A549 (cell line): ENCODE measurements around the gene CHRNB2. TPM values are rescaled to one million over a fixed set of nuclear protein-coding genes. Genes with fewer than 3 reads are reported as not detected.

ENCODE experiments used
- ATAC-seq, 2 experiments: fragments of 200-7000 bp in 1 of 2; fragments of >200 bp in 1 of 2; cut with Nextera tagmentation in 1 of 2; cut with Tn5 transposase in 1 of 2; 3 replicates each; pipeline versions ENCODE4 v1.8.0 to v1.9.1; 2018 to 2020; ENCODE audit warnings: mild to moderate bottlenecking in 1 of 2, moderate library complexity in 1 of 2
- CTCF ChIA-PET: fragments of 300-600 bp; sonication (Branson Sonifier 250); formaldehyde crosslinking; extraction: SDS; loops from one replicate; lab custom pipeline; 2021; ENCODE audit warnings: antibody characterized with exemption, inconsistent platforms; lab: Yijun Ruan, JAX
- POLR2A ChIA-PET: fragments of 350-600 bp; formaldehyde crosslinking; extraction: SDS; loops from one replicate; lab custom pipeline; 2021; ENCODE audit warnings: antibody characterized with exemption, inconsistent platforms; lab: Yijun Ruan, JAX
- DNase-seq, 2 experiments: peaks; one replicate each; pipeline versions ENCODE4 v3.0.0 to v3.0.0-alpha.2; 2011 to 2016; ENCODE audit warnings: low read depth in 1 of 2, low spot score in 1 of 2
- FAIRE-seq: peaks from 2 replicates; lab custom pipeline; 2011; peaks lifted over from hg19 to GRCh38; lab: Jason Lieb, UNC
- H3K27ac ChIP-seq, 2 experiments: fragments of >200 bp; sonication (Bioruptor Twin); formaldehyde crosslinking; 3 replicates each; pipeline ENCODE4 v1.5.1; 2016 to 2017
- H3K4me1 ChIP-seq: fragments of >200 bp; sonication (Bioruptor Twin); formaldehyde crosslinking; 3 replicates; pipeline ENCODE4 v1.6.1; 2016
- H3K4me2 ChIP-seq: fragments of >200 bp; sonication (Bioruptor Twin); formaldehyde crosslinking; 3 replicates; pipeline ENCODE4 v1.6.1; 2016
- H3K4me3 ChIP-seq: fragments of >200 bp; sonication (Bioruptor Twin); formaldehyde crosslinking; 3 replicates; pipeline ENCODE4 v1.5.1; 2016
- H3K9me3 ChIP-seq: fragments of >200 bp; sonication (Bioruptor Twin); formaldehyde crosslinking; 3 replicates; pipeline ENCODE4 v1.6.1; 2016
- ATOH8 ChIP-seq: fragments of 250-450 bp; sonication (Bioruptor Pico); IDR thresholded peaks from 2 replicates; pipeline ENCODE4 v1.5.0; 2020; ENCODE audit warnings: low read depth, mild to moderate bottlenecking, moderate library complexity
- BCL3 ChIP-seq: fragments of >200 bp; sonication (Bioruptor Twin); formaldehyde crosslinking; IDR thresholded peaks from 3 replicates; pipeline ENCODE4 v1.6.1; 2016
- BHLHE40 ChIP-seq: IDR thresholded peaks from 2 replicates; pipeline ENCODE4 v1.6.1; 2012; ENCODE audit warnings: low read depth, low read length, inconsistent platforms
- CHD2 ChIP-seq: fragments of 150-350 bp; IDR thresholded peaks from 2 replicates; pipeline ENCODE4 v1.6.1; 2014; ENCODE audit warnings: low read length; ENCODE audit not compliant: partially characterized antibody
- E2F6 ChIP-seq: IDR thresholded peaks from 2 replicates; pipeline ENCODE4 v1.6.1; 2012; ENCODE audit warnings: low read depth, borderline replicate concordance
- EHF ChIP-seq: fragments of 250-450 bp; sonication (Bioruptor Pico); IDR thresholded peaks from 2 replicates; pipeline ENCODE4 v1.5.0; 2020; ENCODE audit warnings: mild to moderate bottlenecking
- EHMT2 ChIP-seq: fragments of 200-600 bp; sonication (generic); IDR thresholded peaks from 2 replicates; pipeline ENCODE4 v1.6.1; 2016; ENCODE audit warnings: antibody characterized with exemption, low read depth, mild to moderate bottlenecking, moderate library complexity
- ELK1 ChIP-seq: fragments of 150-350 bp; IDR thresholded peaks from 2 replicates; pipeline ENCODE4 v1.6.1; 2014; ENCODE audit warnings: low read depth, mild to moderate bottlenecking, low read length
- HES2 ChIP-seq: fragments of >200 bp; sonication (Bioruptor Twin); formaldehyde crosslinking; IDR thresholded peaks from 2 replicates; pipeline ENCODE4 v1.6.1; 2016
- HEYL ChIP-seq: fragments of 250-450 bp; sonication (Bioruptor Pico); IDR thresholded peaks from 2 replicates; pipeline ENCODE4 v1.8.0; 2021; ENCODE audit warnings: mild to moderate bottlenecking, moderate library complexity
- JUNB ChIP-seq: fragments of >200 bp; sonication (Bioruptor Twin); formaldehyde crosslinking; IDR thresholded peaks from 2 replicates; pipeline ENCODE4 v1.6.1; 2016
- KDM5A ChIP-seq: fragments of 200-600 bp; sonication (generic); IDR thresholded peaks from 2 replicates; pipeline ENCODE4 v1.6.1; 2016; ENCODE audit warnings: antibody characterized with exemption, mild to moderate bottlenecking
- MAFK ChIP-seq: fragments of 450-650 bp; IDR thresholded peaks from 2 replicates; pipeline ENCODE4 v1.6.1; 2014; ENCODE audit not compliant: partially characterized antibody
- MAZ ChIP-seq: fragments of 150-350 bp; IDR thresholded peaks from 2 replicates; pipeline ENCODE4 v1.6.1; 2014; ENCODE audit warnings: antibody characterized with exemption, low read depth, low read length, borderline replicate concordance
- MYC ChIP-seq: IDR thresholded peaks from 2 replicates; pipeline ENCODE4 v1.6.1; 2012; ENCODE audit warnings: mild to moderate bottlenecking, inconsistent platforms, low read length, improper control_type of control experiment, borderline replicate concordance
- NR3C1 ChIP-seq: fragments of >200 bp; sonication (Bioruptor Twin); formaldehyde crosslinking; IDR thresholded peaks from 3 replicates; pipeline ENCODE4 v1.6.1; 2017
- PBX3 ChIP-seq: IDR thresholded peaks from 2 replicates; pipeline ENCODE4 v1.6.1; 2012
- PHF8 ChIP-seq: fragments of 200-600 bp; sonication (generic); IDR thresholded peaks from 2 replicates; pipeline ENCODE4 v1.6.1; 2016; ENCODE audit warnings: low read depth, mild to moderate bottlenecking, antibody characterized with exemption, moderate library complexity, borderline replicate concordance
- POLR2A ChIP-seq: IDR thresholded peaks from 2 replicates; pipeline ENCODE4 v1.6.1; 2012; ENCODE audit warnings: mild to moderate bottlenecking, low read length
- RNF2 ChIP-seq: fragments of 200-600 bp; sonication (generic); IDR thresholded peaks from 2 replicates; pipeline ENCODE4 v1.6.1; 2016; ENCODE audit warnings: low read depth, mild to moderate bottlenecking, antibody characterized with exemption, moderate library complexity, borderline replicate concordance
- SMC3 ChIP-seq: fragments of >200 bp; sonication (Bioruptor Twin); formaldehyde crosslinking; IDR thresholded peaks from 3 replicates; pipeline ENCODE4 v1.6.1; 2018; ENCODE audit warnings: inconsistent platforms
- SREBF2 ChIP-seq: fragments of 450-650 bp; IDR thresholded peaks from 2 replicates; pipeline ENCODE4 v1.6.1; 2014; ENCODE audit warnings: mild to moderate bottlenecking, moderate library complexity
- TFCP2L1 ChIP-seq: fragments of 250-450 bp; sonication (Bioruptor Pico); IDR thresholded peaks from 2 replicates; pipeline ENCODE4 v1.5.0; 2021; ENCODE audit warnings: mild to moderate bottlenecking
- ZC3H11A ChIP-seq: fragments of 450-650 bp; IDR thresholded peaks from 2 replicates; pipeline ENCODE4 v1.6.1; 2014; ENCODE audit warnings: antibody characterized with exemption, mild to moderate bottlenecking
- ZFP36 ChIP-seq: fragments of 450-650 bp; IDR thresholded peaks from 2 replicates; pipeline ENCODE4 v1.6.1; 2014; ENCODE audit warnings: borderline replicate concordance; ENCODE audit not compliant: partially characterized antibody
- ZSCAN20 ChIP-seq: fragments of 250-450 bp; sonication (Bioruptor Pico); IDR thresholded peaks from 2 replicates; pipeline ENCODE4 v1.8.0; 2022; ENCODE audit warnings: mild to moderate bottlenecking, moderate library complexity
- WGBS: methylation state at CpG from one replicate; pipeline ENCODE4 v1.1.6; 2017; ENCODE audit errors: missing lambda C conversion rate; 5-methylcytosine and 5-hydroxymethylcytosine counted together
- polyA plus RNA-seq, 4 experiments: library from polyadenylated mRNA; depleted of rRNA in 3 of 4; stranded (reverse); fragments of >200 nt; fragmentation: RNase III in 1 of 4; extraction: RNeasy Plus Mini Kit Qiagen cat#74134 plus additional on column Dnase treatment in 1 of 4; gene quantifications; 2 replicates in 3 of 4; 3 replicates in 1 of 4; pipeline ENCODE4 v1.2.3, GENCODE V29; 2011 to 2017

The CHRNB2 gene
- polyA plus RNA-seq, 2 of the 4 experiments (the other 2 are of a cell fraction): 0.21 TPM

GRCh38 chr1:154552036-154552435, 15.5 kb upstream of the CHRNB2 start:
- ATAC-seq: no peak
- Histone ChIP-seq H3K4me1 (peaks cover 30% of the 10 kb centered on the region), H3K27ac (no peak overlapping the region), H3K4me2 (no peak overlapping the region), H3K4me3 (no peak overlapping the region)
- FAIRE-seq: no peak
- WGBS: 92% methylated on average over 6 of the region's 6 CpGs
- POLR2A ChIA-PET: no interaction called here
- TF ChIP-seq BCL3: no peak
- no peak for TF ChIP-seq ATOH8 (CRISPR knock-in tag)
- TF ChIP-seq HEYL (CRISPR knock-in tag): no peak
- no peak for TF ChIP-seq CHD2
- no peak for TF ChIP-seq ZSCAN20 (CRISPR knock-in tag)
- TF ChIP-seq ZC3H11A: no peak
- TF ChIP-seq KDM5A: no peak
- TF ChIP-seq MAFK: no peak
- TF ChIP-seq POLR2A: no peak
- TF ChIP-seq PBX3: no peak
- no peak for TF ChIP-seq SMC3
- no peak for TF ChIP-seq ZFP36
- TF ChIP-seq, all 56 proteins: peak for 0
- no peak for DNase-seq
- no peaks in the 10 kb centered on the region for H3K9me3 ChIP-seq
- CTCF ChIA-PET: interaction anchor here (0.7 to 3.3 kb wide), 4 partner anchors 20 to 330 kb away, joined by 3 to 20 read pairs (median 4); no protein-coding TSS in a partner anchor

GRCh38 chr1:154553056-154554030, 14.2 kb upstream of the CHRNB2 start:
- ATAC-seq (no peak), FAIRE-seq (no peak), DNase-seq (no peak)
- no peak overlapping the region for H3K4me2 ChIP-seq
- peaks cover 25% of the 10 kb centered on the region for H3K4me1 ChIP-seq
- 82% methylated on average over 12 of the region's 12 CpGs for WGBS
- H3K27ac ChIP-seq: no peak overlapping the region
- no peaks in the 10 kb centered on the region for H3K9me3 ChIP-seq
- CTCF ChIA-PET: interaction anchor here (0.7 to 3.7 kb wide), 12 partner anchors 7 to 507 kb away, joined by 3 to 24 read pairs (median 3); no protein-coding TSS in a partner anchor
- H3K4me3 ChIP-seq: no peak overlapping the region
- TF ChIP-seq SREBF2: no peak
- no peak for TF ChIP-seq MAZ
- TF ChIP-seq RNF2: no peak
- TF ChIP-seq E2F6: no peak
- TF ChIP-seq EHF: no peak
- TF ChIP-seq HES2: no peak
- TF ChIP-seq MYC: no peak
- TF ChIP-seq EHMT2: no peak
- TF ChIP-seq JUNB: no peak
- TF ChIP-seq BHLHE40: no peak
- no peak for TF ChIP-seq TFCP2L1
- TF ChIP-seq PHF8: no peak
- TF ChIP-seq KDM5A: no peak
- no peak for TF ChIP-seq CHD2
- TF ChIP-seq ELK1: no peak
- TF ChIP-seq ZC3H11A: no peak
- no peak for TF ChIP-seq NR3C1
- no peak for TF ChIP-seq ZSCAN20 (CRISPR knock-in tag)
- POLR2A ChIA-PET: no interaction called here
